Neural cell (in vitro differentiated cells): ENCODE data around the gene ALPI. TPM values are rescaled to one million over a fixed set of nuclear protein-coding genes. Genes with fewer than 3 reads are reported as not detected.
"Not testable (repeated sequence)": the region's sequence is repeated elsewhere in the genome, so short reads cannot be mapped to it uniquely, and the experiment has no call there.

ENCODE experiments used
- H2AFZ ChIP-seq: fragments of 200-600, 300-800 bp; sonication (generic), shearing (Covaris generic); 2 replicates; pipeline ENCODE4 v1.6.0; 2014; ENCODE audit warnings: low read depth, mild to moderate bottlenecking, antibody characterized with exemption, low read length, moderate library complexity
- H3F3A ChIP-seq: fragments of 200-600 bp; shearing (Covaris generic); 2 replicates; pipeline ENCODE4 v1.6.1; 2016; ENCODE audit warnings: mild to moderate bottlenecking, moderate library complexity, mixed read lengths, antibody characterized with exemption, low read length; ENCODE audit not compliant: insufficient read depth, poor library complexity, severe bottlenecking
- H3K27ac ChIP-seq: fragments of 200-600, 300-800 bp; sonication (generic), shearing (Covaris generic); 2 replicates; pipeline ENCODE4 v1.5.1; 2014; ENCODE audit warnings: mild to moderate bottlenecking, low read length, moderate library complexity
- H3K27me3 ChIP-seq: fragments of 300-800, 200-600 bp; sonication (generic), shearing (Covaris generic); 2 replicates; pipeline ENCODE4 v1.6.0; 2014; ENCODE audit warnings: mild to moderate bottlenecking, low read depth, low read length, moderate library complexity; ENCODE audit not compliant: insufficient read depth
- H3K36me3 ChIP-seq: fragments of 300-800, 200-600 bp; sonication (generic), shearing (Covaris generic); 2 replicates; pipeline ENCODE4 v1.5.1; 2014; ENCODE audit warnings: mild to moderate bottlenecking, antibody characterized with exemption, low read length, moderate library complexity; ENCODE audit not compliant: insufficient read depth
- H3K4me2 ChIP-seq: fragments of 300-800, 200-600 bp; sonication (generic), shearing (Covaris generic); 2 replicates; pipeline ENCODE4 v1.6.0; 2014; ENCODE audit warnings: mild to moderate bottlenecking, low read length
- H3K4me3 ChIP-seq: fragments of 300-800, 200-600 bp; sonication (generic), shearing (Covaris generic); 2 replicates; pipeline ENCODE4 v1.5.1; 2014; ENCODE audit warnings: mild to moderate bottlenecking, low read length, moderate library complexity
- H3K79me2 ChIP-seq: fragments of 200-600 bp; shearing (Covaris generic); replicated peaks from 2 replicates; pipeline ENCODE4 v1.6.0; 2014; ENCODE audit warnings: mild to moderate bottlenecking, low read length, moderate library complexity; ENCODE audit not compliant: insufficient read depth
- H3K9ac ChIP-seq: fragments of 300-800, 200-600 bp; sonication (generic), shearing (Covaris generic); 2 replicates; pipeline ENCODE4 v1.6.1; 2016; ENCODE audit warnings: mild to moderate bottlenecking, low read length, mixed read lengths
- H3K9me2 ChIP-seq: fragments of 200-600 bp; shearing (Covaris generic); 2 replicates; pipeline ENCODE4 v1.6.1; 2016; ENCODE audit warnings: mild to moderate bottlenecking, low read length, mixed read lengths; ENCODE audit not compliant: insufficient read depth
- H3K9me3 ChIP-seq: fragments of 200-600, 300-800 bp; sonication (generic), shearing (Covaris generic); 2 replicates; pipeline ENCODE4 v1.6.1; 2016; ENCODE audit warnings: mild to moderate bottlenecking, mixed run types, low read length, moderate library complexity, mixed read lengths
- H4K20me1 ChIP-seq: fragments of 200-600 bp; shearing (Covaris generic); 2 replicates; pipeline ENCODE4 v1.6.1; 2016; ENCODE audit warnings: mild to moderate bottlenecking, mixed run types; ENCODE audit not compliant: insufficient read depth
- CTCF ChIP-seq: fragments of 450-650 bp; IDR thresholded peaks from 2 replicates; pipeline ENCODE4 v1.5.1; 2014; ENCODE audit warnings: antibody characterized with exemption, mild to moderate bottlenecking, moderate library complexity; ENCODE audit not compliant: poor library complexity, severe bottlenecking
- EP300 ChIP-seq: fragments of 450-650 bp; conservative IDR thresholded peaks from 2 replicates; pipeline ENCODE4 v1.6.1; 2014; ENCODE audit warnings: antibody characterized with exemption, mild to moderate bottlenecking, moderate library complexity; ENCODE audit not compliant: poor library complexity, severe bottlenecking
- EZH2 ChIP-seq: fragments of 200-600, 300-800 bp; shearing (Covaris generic), sonication (generic); IDR thresholded peaks from 2 replicates; pipeline ENCODE4 v1.6.1; 2014; ENCODE audit warnings: antibody characterized with exemption, low read length, borderline replicate concordance, mild to moderate bottlenecking; ENCODE audit not compliant: insufficient read depth, poor library complexity, severe bottlenecking
- MXI1 ChIP-seq: fragments of 450-650 bp; conservative IDR thresholded peaks from 2 replicates; pipeline ENCODE4 v1.6.1; 2014; ENCODE audit warnings: antibody characterized with exemption, mild to moderate bottlenecking; ENCODE audit not compliant: poor library complexity, severe bottlenecking
- POLR2AphosphoS5 ChIP-seq: IDR thresholded peaks from 2 replicates; pipeline ENCODE4 v1.6.1; 2012
- RAD21 ChIP-seq: fragments of 450-650 bp; conservative IDR thresholded peaks from 2 replicates; pipeline ENCODE4 v1.6.1; 2014; ENCODE audit warnings: antibody characterized with exemption, mild to moderate bottlenecking, moderate library complexity
- REST ChIP-seq: IDR thresholded peaks from 2 replicates; pipeline ENCODE4 v1.6.1; 2012; ENCODE audit warnings: borderline replicate concordance
- SMC3 ChIP-seq: fragments of 450-650 bp; conservative IDR thresholded peaks from 2 replicates; pipeline ENCODE4 v1.6.1; 2014; ENCODE audit warnings: antibody characterized with exemption, mild to moderate bottlenecking, moderate library complexity; ENCODE audit not compliant: poor library complexity
- TAF1 ChIP-seq: IDR thresholded peaks from 2 replicates; pipeline ENCODE4 v1.6.1; 2012; ENCODE audit warnings: low read depth
- polyA plus RNA-seq: library from polyadenylated mRNA; depleted of rRNA; stranded (reverse); fragments of >200 nt; gene quantifications from 2 replicates; pipeline ENCODE4 v1.2.3, GENCODE V29; 2014

ALPI gene
- polyA plus RNA-seq, 1 donor from 2014 or later: not detected

DNA sequence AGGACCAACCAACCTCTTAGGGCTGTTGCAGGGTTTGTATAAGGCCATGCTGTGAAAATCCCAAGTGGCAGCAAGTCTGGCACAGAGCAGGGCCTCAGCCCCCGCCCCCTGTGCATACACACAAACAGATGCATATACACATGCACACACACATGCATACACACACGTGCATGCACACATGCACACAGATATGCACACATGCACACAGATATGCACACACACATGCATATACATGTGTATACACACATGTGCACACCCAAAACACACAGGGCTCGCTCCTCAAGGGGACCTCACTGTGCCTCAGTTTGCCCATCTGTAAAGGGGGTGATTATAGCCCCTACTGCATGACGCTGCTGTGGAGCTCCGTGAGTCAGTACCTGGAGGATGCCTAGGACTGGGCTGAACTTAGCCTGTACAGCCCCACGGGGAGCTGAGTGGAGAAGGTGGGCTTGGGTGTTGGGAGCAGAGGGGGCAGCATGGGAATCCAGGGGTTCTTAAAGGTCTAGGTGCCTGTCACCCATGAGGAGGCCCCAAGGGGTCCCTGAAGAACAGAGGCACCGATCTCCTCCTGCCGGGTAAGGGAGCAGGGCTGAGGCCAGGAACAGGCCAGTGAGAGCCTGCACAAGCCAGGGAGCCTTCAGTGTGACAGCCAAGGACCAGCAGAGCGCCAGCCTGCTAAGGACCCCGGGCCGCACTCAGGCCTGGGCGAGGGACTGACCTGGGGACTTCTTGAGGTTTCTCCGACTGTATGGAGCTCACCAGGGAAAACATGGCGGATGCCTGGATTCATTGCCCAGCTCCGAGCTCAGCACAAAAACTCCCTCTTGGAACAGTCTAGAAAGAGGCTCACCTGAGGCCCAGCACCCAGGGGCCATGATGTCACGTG lies 24.0 kb upstream of the ALPI start:
- H2AFZ ChIP-seq: no peak overlapping the region
- no peaks in the 10 kb centered on the region for H3K36me3 ChIP-seq
- H3K9ac ChIP-seq: no peak overlapping the region
- no peaks in the 10 kb centered on the region for H3K79me2 ChIP-seq
- H4K20me1 ChIP-seq: no peaks in the 10 kb centered on the region
- no peaks in the 10 kb centered on the region for H3K9me3 ChIP-seq
- H3K4me2 ChIP-seq: no peak overlapping the region
- no peak for TF ChIP-seq EZH2
- no peak for TF ChIP-seq CTCF
- no peak for TF ChIP-seq POLR2AphosphoS5
- no peak for TF ChIP-seq SMC3
- TF ChIP-seq EP300: no peak
- TF ChIP-seq REST: no peak
- TF ChIP-seq MXI1: no peak
- no peak for TF ChIP-seq TAF1
- no peak for TF ChIP-seq RAD21
- H3K9me2 ChIP-seq: no peaks in the 10 kb centered on the region
- no peak overlapping the region for H3K27ac ChIP-seq
- H3K27me3 ChIP-seq: no peaks in the 10 kb centered on the region
- no peak overlapping the region for H3K4me3 ChIP-seq
- H3F3A ChIP-seq: no peaks in the 10 kb centered on the region

DNA sequence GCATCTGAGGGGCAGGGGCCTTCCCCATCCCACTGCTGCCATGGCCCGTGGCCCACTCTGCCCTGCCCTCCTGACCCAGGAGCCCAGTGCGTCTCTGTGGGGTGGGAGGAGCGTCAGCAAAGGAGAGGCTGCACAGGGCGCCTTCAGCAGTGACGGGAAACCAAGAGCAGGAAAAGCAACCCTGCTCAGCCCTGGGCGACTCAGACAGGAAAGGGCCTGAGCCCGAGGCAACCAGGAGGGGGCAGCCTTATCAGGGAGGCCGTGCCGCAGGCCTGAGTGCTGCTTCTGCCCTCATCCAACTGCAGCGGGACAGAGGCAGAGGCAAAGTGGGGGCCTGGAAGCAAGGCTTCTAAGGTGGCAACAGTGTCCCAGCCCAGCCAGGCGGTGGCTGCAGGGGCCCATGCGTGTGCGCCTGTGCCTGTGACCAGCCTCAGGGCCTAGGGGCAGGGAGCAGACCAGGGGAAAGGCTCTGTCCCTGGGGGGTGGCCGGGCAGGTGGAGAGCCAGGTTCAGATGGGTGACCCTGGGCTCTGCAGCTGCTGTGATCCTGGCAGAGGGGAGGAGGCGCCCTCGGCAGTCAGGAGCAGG lies 23.3 kb upstream of the ALPI start:
- no peaks in the 10 kb centered on the region for H3K9me2 ChIP-seq
- H3K79me2 ChIP-seq: no peaks in the 10 kb centered on the region
- H3K4me2 ChIP-seq: no peak overlapping the region
- H3K4me3 ChIP-seq: no peak overlapping the region
- H2AFZ ChIP-seq: no peak overlapping the region
- TF ChIP-seq MXI1 (no peak), TAF1 (no peak), EP300 (no peak)
- H3K27me3 ChIP-seq: no peaks in the 10 kb centered on the region
- H3K36me3 ChIP-seq: no peaks in the 10 kb centered on the region
- H3F3A ChIP-seq: no peaks in the 10 kb centered on the region
- no peak overlapping the region for H3K27ac ChIP-seq
- H3K9me3 ChIP-seq: no peaks in the 10 kb centered on the region
- H4K20me1 ChIP-seq: no peaks in the 10 kb centered on the region
- H3K9ac ChIP-seq: no peak overlapping the region

GRCh38 chr2:232433622-232434021 lies 22.3 kb upstream of the ALPI start:
- not testable (repeated sequence) for H3K79me2 ChIP-seq, H4K20me1 ChIP-seq, H3K9ac ChIP-seq, H3K27ac ChIP-seq, H3K4me3 ChIP-seq, H3K4me2 ChIP-seq, H3K27me3 ChIP-seq, H3K9me2 ChIP-seq, H3F3A ChIP-seq, H3K36me3 ChIP-seq, H2AFZ ChIP-seq, H3K9me3 ChIP-seq
